Endothelial cell of umbilical vein (primary cell): Measurements from ENCODE around the gene POR. TPM values are rescaled to one million over a fixed set of nuclear protein-coding genes. Genes with fewer than 3 reads are reported as not detected.

Source experiments
- BruUV-seq: library from RNA; stranded (reverse); fragments of 400-500 nt; replicated peaks from 2 replicates; lab custom pipeline; 2021; lab: Mats Ljungman, UMichigan
- CTCF ChIA-PET: fragments of 300-600, 350-600 bp; sonication (Branson Sonifier 250); formaldehyde crosslinking; loops from one replicate; lab custom pipeline; 2021; ENCODE audit warnings: antibody characterized with exemption, inconsistent platforms; lab: Charles Lee
- POLR2A ChIA-PET: fragments of 300-600, 350-600 bp; sonication (Branson Sonifier 250); formaldehyde crosslinking; loops from one replicate; lab custom pipeline; 2021; ENCODE audit warnings: antibody characterized with exemption, inconsistent platforms; lab: Charles Lee
- DNase-seq: peaks from one replicate; pipeline ENCODE4 v3.0.0-alpha.2; 2011; ENCODE audit warnings: low read depth, low spot score
- FAIRE-seq: peaks from 2 replicates; lab custom pipeline; 2011; peaks lifted over from hg19 to GRCh38; lab: Jason Lieb, UNC
- H2AFZ ChIP-seq: 2 replicates; pipeline ENCODE4 v1.6.0; 2012; ENCODE audit warnings: low read depth, low read length, control low read depth, inconsistent platforms
- H3K27ac ChIP-seq: 2 replicates; pipeline ENCODE4 v1.5.1; 2011; ENCODE audit warnings: low read depth, mild to moderate bottlenecking, control low read depth, low read length, moderate library complexity; ENCODE audit not compliant: insufficient read depth
- H3K27me3 ChIP-seq, 2 experiments: 2 replicates each; pipeline versions ENCODE4 v1.6.0 to v1.6.1; 2011; ENCODE audit warnings: low read length in 2 of 2, mixed read lengths in 1 of 2; ENCODE audit not compliant: control insufficient read depth in 2 of 2, insufficient read depth in 2 of 2
- H3K36me3 ChIP-seq, 2 experiments: 2 replicates in 1 of 2; 3 replicates in 1 of 2; pipeline ENCODE4 v1.5.1; 2011; ENCODE audit warnings: low read length in 2 of 2, mild to moderate bottlenecking in 1 of 2, moderate library complexity in 1 of 2; ENCODE audit not compliant: control insufficient read depth in 2 of 2, insufficient read depth in 2 of 2; ENCODE audit errors: extremely low read depth in 1 of 2
- H3K4me1 ChIP-seq: 3 replicates; pipeline ENCODE4 v1.5.1; 2011; ENCODE audit warnings: mild to moderate bottlenecking, low read length; ENCODE audit not compliant: control insufficient read depth, insufficient read depth; ENCODE audit errors: extremely low read depth
- H3K4me2 ChIP-seq: 2 replicates; pipeline ENCODE4 v1.6.1; 2011; ENCODE audit warnings: low read length, control low read depth, mixed read lengths; ENCODE audit not compliant: insufficient read depth
- H3K4me3 ChIP-seq, 3 experiments: fragments of 200-600 bp in 1 of 3; sonication (generic), shearing (Covaris generic) in 1 of 3; replicated peaks in 1 of 3; 2 replicates each; pipeline ENCODE4 v1.5.1; 2011 to 2016; ENCODE audit warnings: control low read depth in 3 of 3, low read length in 3 of 3, mild to moderate bottlenecking in 2 of 3, inconsistent platforms in 1 of 3, low read depth in 1 of 3, moderate library complexity in 1 of 3; ENCODE audit not compliant: insufficient read depth in 1 of 3
- H3K79me2 ChIP-seq: 2 replicates; pipeline ENCODE4 v1.6.0; 2012; ENCODE audit warnings: low read length, inconsistent platforms; ENCODE audit not compliant: control insufficient read depth, insufficient read depth
- H3K9ac ChIP-seq: replicated peaks from 2 replicates; pipeline ENCODE3; 2011; ENCODE audit warnings: low read length, control low read depth; ENCODE audit not compliant: insufficient read depth; ENCODE audit errors: extremely low read depth
- H3K9me1 ChIP-seq: replicated peaks from 3 replicates; pipeline ENCODE4 v1.6.0; 2011; ENCODE audit warnings: mild to moderate bottlenecking, low read length; ENCODE audit not compliant: control insufficient read depth, insufficient read depth; ENCODE audit errors: extremely low read depth
- H3K9me3 ChIP-seq: replicated peaks from 2 replicates; pipeline ENCODE4 v1.5.1; 2012; ENCODE audit warnings: low read length, inconsistent platforms; ENCODE audit not compliant: control insufficient read depth, insufficient read depth
- H4K20me1 ChIP-seq: replicated peaks from 2 replicates; pipeline ENCODE3; 2011; ENCODE audit warnings: mild to moderate bottlenecking, low read length; ENCODE audit not compliant: control insufficient read depth, insufficient read depth; ENCODE audit errors: extremely low read depth
- EZH2 ChIP-seq: IDR thresholded peaks from 2 replicates; pipeline ENCODE4 v1.6.1; 2012; ENCODE audit warnings: borderline replicate concordance, low read depth, mild to moderate bottlenecking, moderate library complexity, low read length, inconsistent platforms; ENCODE audit not compliant: severe bottlenecking
- FOS ChIP-seq: IDR thresholded peaks from 2 replicates; pipeline ENCODE4 v1.6.1; 2011; ENCODE audit warnings: mild to moderate bottlenecking, low read length, moderate library complexity, borderline replicate concordance; ENCODE audit not compliant: insufficient read depth
- GATA2 ChIP-seq: IDR thresholded peaks from 2 replicates; pipeline ENCODE4 v1.7.0; 2011; ENCODE audit warnings: low read depth, mild to moderate bottlenecking, moderate library complexity, mixed read lengths, low read length; ENCODE audit not compliant: insufficient read length, insufficient read depth
- JUN ChIP-seq: IDR thresholded peaks from 2 replicates; pipeline ENCODE4 v1.6.1; 2011; ENCODE audit warnings: borderline replicate concordance, low read depth; ENCODE audit not compliant: insufficient read length, insufficient read depth
- MYC ChIP-seq: IDR thresholded peaks from one replicate; pipeline ENCODE4 v1.6.1; 2011; ENCODE audit warnings: mild to moderate bottlenecking, low read depth, low read length
- POLR2A ChIP-seq: IDR thresholded peaks from 2 replicates; pipeline ENCODE4 v1.6.1; 2012; ENCODE audit warnings: low read depth, mild to moderate bottlenecking, control low read depth, low read length
- POLR2AphosphoS5 ChIP-seq: IDR thresholded peaks from 2 replicates; pipeline ENCODE4 v1.6.1; 2012; ENCODE audit warnings: low read depth, mild to moderate bottlenecking, control low read depth, low read length, moderate library complexity; ENCODE audit not compliant: insufficient read depth
- dilution Hi-C: fragments of 300-500 bp; cut with MboI; formaldehyde crosslinking; loops from one replicate; pipeline ENCODE4 v1.15.0; 2019; ENCODE audit warnings: low sequenced_read_pairs; ENCODE audit not compliant: extremely low pct_ligation_motif_present
- intact Hi-C: fragments of 100-400 bp; cut with micrococcal nuclease; formaldehyde crosslinking; loops from one replicate; pipeline ENCODE4 v1.10.0; 2022
- polyA plus RNA-seq, 4 experiments: library from polyadenylated mRNA; depleted of rRNA in 3 of 4; stranded (reverse) in 3 of 4; unstranded in 1 of 4; fragments of >200 nt; gene quantifications; 2 replicates each; pipeline versions ENCODE4 v1.2.1 to v1.2.3, GENCODE V29; 2011 to 2012; ENCODE audit warnings: missing spikeins in 1 of 4
- total RNA-seq: library from RNA; stranded (reverse); gene quantifications from 2 replicates; pipeline ENCODE4 v1.2.3, GENCODE V29; 2021
- TF ChIP-seq, protein P1 (sequence below): IDR thresholded peaks from 2 replicates; pipeline ENCODE4 v1.6.1; 2011; ENCODE audit not compliant: insufficient read depth, insufficient read length
- TF ChIP-seq, protein P2 (sequence below), 2 donors: IDR thresholded peaks; 1 replicate in 1 of 2; 2 replicates in 1 of 2; pipeline ENCODE4 v1.5.1; 2011; ENCODE audit warnings: low read length in 2 of 2, mild to moderate bottlenecking in 2 of 2, moderate library complexity in 2 of 2, control low read depth in 1 of 2, inconsistent platforms in 1 of 2, low read depth in 1 of 2; ENCODE audit not compliant: insufficient read depth in 1 of 2; ENCODE audit errors: extremely low read depth in 1 of 2

Gene POR
- total and polyA plus RNA-seq, 2 donors (not counting 3 experiments of a cell fraction or from before 2014, with no cell fraction given), result 59.5 to 73.6 TPM

DNA sequence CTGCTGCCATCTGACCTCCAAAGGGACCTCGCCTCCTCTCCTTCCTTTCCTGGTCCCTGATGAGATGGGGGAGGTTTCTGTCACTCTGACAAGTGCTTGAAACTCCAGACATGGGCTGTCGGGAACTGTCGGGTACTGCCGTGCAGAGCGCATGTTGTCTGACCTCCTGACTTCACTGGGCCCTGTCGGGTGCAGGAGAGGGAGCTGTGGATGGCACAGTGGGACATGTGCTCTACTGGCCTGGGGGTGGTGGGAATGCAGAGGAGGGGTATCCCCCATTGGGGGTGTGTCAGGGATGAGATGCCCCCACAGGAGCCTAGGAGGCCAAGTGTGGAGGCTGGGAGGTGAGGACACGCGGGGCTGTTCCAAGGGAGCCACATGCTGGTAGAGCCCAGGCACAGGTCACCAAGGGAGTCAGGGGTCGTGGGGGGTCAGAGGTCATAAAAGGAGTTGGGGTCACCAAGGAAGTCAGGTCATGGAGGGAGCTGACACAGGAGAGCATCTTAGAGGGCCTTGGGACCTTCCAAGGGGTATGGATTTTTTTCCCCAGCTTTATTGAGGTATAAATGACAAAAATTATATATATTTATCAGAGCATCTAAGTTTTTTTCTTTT is 48.5 kb downstream of the POR start:
- BruUV-seq, result no TSS peak
- Histone ChIP-seq H3K27ac (peak overlapping the region; percentile 43), H2AFZ (no peak overlapping the region), H3K27me3 (no peaks in the 10 kb centered on the region), H3K4me1 (peaks cover 11% of the 10 kb centered on the region), H3K4me3 (no peak overlapping the region), H3K9me3 (no peaks in the 10 kb centered on the region), H4K20me1 (no peaks in the 10 kb centered on the region), H3K36me3 (no peaks in the 10 kb centered on the region), H3K79me2 (no peaks in the 10 kb centered on the region), H3K4me2 (no peak overlapping the region), H3K9me1 (no peaks in the 10 kb centered on the region), H3K9ac (no peak overlapping the region)
- CTCF ChIA-PET, result interaction anchor here (1.3 kb wide), 1 partner anchor 45 kb away, joined by 3 read pairs; no protein-coding TSS in a partner anchor
- intact Hi-C loops, result no loop called here
- no peak for DNase-seq
- dilution Hi-C loops, result no loop called here
- no peak for TF ChIP-seq EZH2
- no peak for TF ChIP-seq POLR2AphosphoS5
- no peak for TF ChIP-seq JUN
- no peak for TF ChIP-seq POLR2A
- no peak for TF ChIP-seq FOS
- no peak for TF ChIP-seq MYC
- TF ChIP-seq, protein P1, sequence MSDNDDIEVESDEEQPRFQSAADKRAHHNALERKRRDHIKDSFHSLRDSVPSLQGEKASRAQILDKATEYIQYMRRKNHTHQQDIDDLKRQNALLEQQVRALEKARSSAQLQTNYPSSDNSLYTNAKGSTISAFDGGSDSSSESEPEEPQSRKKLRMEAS, result no peak
- TF ChIP-seq GATA2, result no peak
- TF ChIP-seq, protein P2, sequence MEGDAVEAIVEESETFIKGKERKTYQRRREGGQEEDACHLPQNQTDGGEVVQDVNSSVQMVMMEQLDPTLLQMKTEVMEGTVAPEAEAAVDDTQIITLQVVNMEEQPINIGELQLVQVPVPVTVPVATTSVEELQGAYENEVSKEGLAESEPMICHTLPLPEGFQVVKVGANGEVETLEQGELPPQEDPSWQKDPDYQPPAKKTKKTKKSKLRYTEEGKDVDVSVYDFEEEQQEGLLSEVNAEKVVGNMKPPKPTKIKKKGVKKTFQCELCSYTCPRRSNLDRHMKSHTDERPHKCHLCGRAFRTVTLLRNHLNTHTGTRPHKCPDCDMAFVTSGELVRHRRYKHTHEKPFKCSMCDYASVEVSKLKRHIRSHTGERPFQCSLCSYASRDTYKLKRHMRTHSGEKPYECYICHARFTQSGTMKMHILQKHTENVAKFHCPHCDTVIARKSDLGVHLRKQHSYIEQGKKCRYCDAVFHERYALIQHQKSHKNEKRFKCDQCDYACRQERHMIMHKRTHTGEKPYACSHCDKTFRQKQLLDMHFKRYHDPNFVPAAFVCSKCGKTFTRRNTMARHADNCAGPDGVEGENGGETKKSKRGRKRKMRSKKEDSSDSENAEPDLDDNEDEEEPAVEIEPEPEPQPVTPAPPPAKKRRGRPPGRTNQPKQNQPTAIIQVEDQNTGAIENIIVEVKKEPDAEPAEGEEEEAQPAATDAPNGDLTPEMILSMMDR (IDR thresholded peaks at IDR 0.05; ENCODE audit: extremely low read depth in 1 of 2, insufficient read depth in 1 of 2, low read depth in 1 of 2, low read length in 2 of 2), result no peak
- POLR2A ChIA-PET, result no interaction called here
- FAIRE-seq, result no peak
